ENCODE measurements around the gene TOX2. TPM values are rescaled to one million over a fixed set of nuclear protein-coding genes. Genes with fewer than 3 reads are reported as not detected.

The TOX2 gene
- total RNA-seq, 2 experiments from 2014 or later: 3.3 to 3.9 TPM

DNA sequence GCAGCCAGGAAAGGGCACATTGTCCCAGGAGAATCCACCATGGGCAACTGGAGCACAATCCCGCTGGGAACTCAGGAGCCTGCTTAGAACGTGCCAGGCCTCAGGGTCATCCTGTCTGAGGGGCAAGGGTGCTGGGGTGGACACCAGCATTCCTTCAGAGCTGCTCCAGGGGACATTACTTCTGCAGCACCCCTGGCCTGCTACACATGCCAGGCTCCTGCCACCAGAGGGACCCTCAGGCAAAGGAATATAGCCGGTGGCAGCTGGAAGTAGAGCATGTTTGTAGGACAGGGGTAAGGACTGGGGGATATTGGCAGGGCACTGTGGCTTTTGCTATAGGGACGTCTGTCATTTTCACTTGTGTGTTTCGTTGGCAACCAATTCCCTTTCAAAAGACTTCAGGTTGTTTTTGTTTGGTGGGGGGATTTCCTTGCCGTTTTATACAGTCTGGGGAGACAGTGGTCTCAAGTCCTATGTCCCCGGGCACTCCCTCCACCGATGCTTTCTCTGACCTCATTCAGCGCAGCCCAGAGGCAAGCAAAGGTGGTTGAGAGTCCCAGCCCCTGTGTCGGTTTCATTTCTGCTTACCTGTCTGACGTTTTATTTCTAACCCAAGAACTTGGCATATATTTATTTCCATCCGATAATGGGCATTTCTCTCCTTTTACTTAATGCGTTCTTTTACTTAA lies 141.5 kb downstream of the TOX2 start:
- ATAC-seq (ENCODE audit: poor library complexity): peak; percentile 97
- no peaks in the 10 kb centered on the region for H3K9me3 ChIP-seq (ENCODE audit: control insufficient read depth in 1 of 2, insufficient read depth in 1 of 2, low read length in 2 of 2)
- DNase-seq: peak; percentile 53 to 83 (median 65)
- no peak overlapping the region for H3K4me3 ChIP-seq (ENCODE audit: low read length)
- no peaks in the 10 kb centered on the region for H3K9me3 Mint-ChIP-seq
- intact Hi-C loops (cut with DNase I, micrococcal nuclease): loop anchor here (1.0 to 5.0 kb wide), 4 partner anchors 13 to 136 kb away; no protein-coding TSS in a partner anchor
- H3K27me3 ChIP-seq (ENCODE audit: control insufficient read depth in 1 of 2, insufficient read depth in 2 of 2, low read length in 2 of 2): no peaks in the 10 kb centered on the region
- peaks cover 38% of the 10 kb centered on the region for H3K4me1 Mint-ChIP-seq (ENCODE audit: low read depth)
- CTCF ChIA-PET: interaction anchor here (1.1 to 2.7 kb wide), 5 partner anchors 9 to 216 kb away, joined by 3 to 40 read pairs (median 7); no protein-coding TSS in a partner anchor
- H3K36me3 Mint-ChIP-seq (ENCODE audit: low read depth): no peaks in the 10 kb centered on the region
- POLR2A ChIA-PET: interaction anchor here (2.7 to 5.1 kb wide), 2 partner anchors 14 to 24 kb away, joined by 16 to 27 read pairs; no protein-coding TSS in a partner anchor
- H3K36me3 ChIP-seq (ENCODE audit: insufficient read depth, low read length): no peaks in the 10 kb centered on the region
- H3K27ac Mint-ChIP-seq: peak overlapping the region; percentile 15
- H3K27ac ChIP-seq (ENCODE audit: low read depth in 1 of 2, low read length in 2 of 2): no peak overlapping the region
- H3K27me3 Mint-ChIP-seq: no peaks in the 10 kb centered on the region
- peak; percentile 71 for TF ChIP-seq CTCF (IDR thresholded peaks at IDR 0.05)
- H3K4me3 Mint-ChIP-seq: no peak overlapping the region
- H3K4me1 ChIP-seq (ENCODE audit: insufficient read depth, low read length): peaks cover 12% of the 10 kb centered on the region

DNA sequence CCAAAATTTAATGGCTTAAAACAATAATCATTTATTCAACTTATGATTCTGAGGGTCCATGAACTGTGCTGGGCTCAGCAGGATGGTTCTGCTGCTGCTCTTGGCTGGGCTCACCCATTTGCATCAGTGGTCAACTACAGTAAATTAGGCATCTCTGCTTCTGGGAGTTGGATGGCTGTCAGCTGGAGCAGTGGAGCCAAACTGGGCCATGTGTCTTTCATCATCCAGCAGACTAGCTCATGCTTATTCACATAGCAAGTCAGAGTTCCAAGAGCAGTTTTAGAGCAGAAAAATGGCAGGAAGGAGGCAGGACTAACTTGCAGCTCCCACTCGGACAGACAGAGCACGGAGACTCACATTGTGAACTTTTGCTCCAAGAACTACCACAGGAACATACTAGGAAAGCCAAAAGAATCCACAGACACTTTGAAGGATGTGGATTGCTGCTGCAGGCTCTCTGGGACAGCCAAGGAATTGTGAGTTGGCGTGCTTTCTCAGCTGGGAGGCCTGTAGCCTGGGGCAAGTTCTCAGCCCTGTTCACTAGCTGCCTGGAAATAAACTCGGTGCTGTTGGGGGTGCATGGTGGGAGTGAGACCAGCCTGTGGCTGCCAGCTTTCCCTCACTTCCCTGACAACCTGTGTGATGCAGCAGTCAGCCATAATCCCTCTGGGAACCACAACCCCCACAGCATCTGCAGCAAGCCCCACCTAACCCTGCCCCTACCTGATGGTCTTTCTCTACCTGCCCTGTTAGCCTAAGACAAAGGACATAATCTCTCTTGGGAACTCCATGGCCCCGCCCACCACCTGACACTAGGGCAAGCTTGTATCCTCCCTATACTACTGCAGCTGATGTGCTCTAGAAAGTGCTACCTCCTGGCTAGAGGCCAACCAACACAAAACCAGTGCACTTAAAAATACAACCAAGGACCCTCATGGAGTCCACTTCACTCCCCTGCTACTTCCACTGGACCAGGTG lies 143.3 kb downstream of the TOX2 start:
- intact Hi-C loops (cut with DNase I, micrococcal nuclease): loop anchor here (5.0 kb wide), 2 partner anchors 34 to 134 kb away; no protein-coding TSS in a partner anchor
- no peak for DNase-seq
- TF ChIP-seq CTCF (IDR thresholded peaks at IDR 0.05): no peak
- H3K36me3 Mint-ChIP-seq (ENCODE audit: low read depth): no peaks in the 10 kb centered on the region
- H3K27ac Mint-ChIP-seq: no peak overlapping the region
- Histone ChIP-seq H3K4me3 (ENCODE audit: low read length) (no peak overlapping the region), H3K36me3 (ENCODE audit: insufficient read depth, low read length) (no peaks in the 10 kb centered on the region), H3K27me3 (ENCODE audit: control insufficient read depth in 1 of 2, insufficient read depth in 2 of 2, low read length in 2 of 2) (no peaks in the 10 kb centered on the region), H3K9me3 (ENCODE audit: control insufficient read depth in 1 of 2, insufficient read depth in 1 of 2, low read length in 2 of 2) (no peaks in the 10 kb centered on the region), H3K27ac (ENCODE audit: low read depth in 1 of 2, low read length in 2 of 2) (no peak overlapping the region), H3K4me1 (ENCODE audit: insufficient read depth, low read length) (peaks cover 12% of the 10 kb centered on the region)
- no peak for ATAC-seq (ENCODE audit: poor library complexity)
- no peaks in the 10 kb centered on the region for H3K27me3 Mint-ChIP-seq
- H3K4me3 Mint-ChIP-seq: no peak overlapping the region
- CTCF ChIA-PET: interaction anchor here (2.3 to 2.7 kb wide), 2 partner anchors 11 to 25 kb away, joined by 10 to 40 read pairs; no protein-coding TSS in a partner anchor
- peaks cover 40% of the 10 kb centered on the region for H3K4me1 Mint-ChIP-seq (ENCODE audit: low read depth)
- POLR2A ChIA-PET: interaction anchor here (0.7 to 5.1 kb wide), 5 partner anchors 12 to 115 kb away, joined by 3 to 27 read pairs (median 4); no protein-coding TSS in a partner anchor
- H3K9me3 Mint-ChIP-seq: no peaks in the 10 kb centered on the region
